GM23338 (cell line): Measurements from ENCODE around the gene TRAPPC12. TPM values are rescaled to one million over a fixed set of nuclear protein-coding genes. Genes with fewer than 3 reads are reported as not detected.
A peak's percentile ranks its signal among the peaks of the same experiment; 100 is the strongest.

Experiments used
- ATAC-seq: fragments of 200-7000 bp; cut with Tn5 transposase; 3 replicates; pipeline ENCODE4 v1.9.1; 2020
- DNase-seq: peaks from one replicate; pipeline ENCODE4 v3.0.0-alpha.2; 2015; ENCODE audit warnings: low spot score
- H2AFZ ChIP-seq: fragments of 200-600 bp; sonication (generic); 2 replicates; pipeline ENCODE4 v1.8.0; 2016; ENCODE audit warnings: antibody characterized with exemption, mild to moderate bottlenecking, moderate library complexity
- H3F3A ChIP-seq: fragments of 200-600 bp; sonication (generic); replicated peaks from 2 replicates; pipeline ENCODE4 v1.8.0; 2017; ENCODE audit warnings: antibody characterized with exemption, mixed run types, low read depth
- H3K27ac ChIP-seq: fragments of 200-600 bp; sonication (generic); 2 replicates; pipeline ENCODE4 v1.6.1; 2016; ENCODE audit warnings: low read depth
- H3K27me3 ChIP-seq: fragments of 200-600 bp; sonication (generic); 2 replicates; pipeline ENCODE4 v1.8.0; 2016; ENCODE audit warnings: mild to moderate bottlenecking, mixed run types, moderate library complexity; ENCODE audit not compliant: insufficient read depth
- H3K36me3 ChIP-seq: fragments of 200-600 bp; sonication (generic); 2 replicates; pipeline ENCODE4 v1.8.0; 2016; ENCODE audit warnings: mild to moderate bottlenecking; ENCODE audit not compliant: insufficient read depth
- H3K4me1 ChIP-seq: fragments of 200-600 bp; sonication (generic); 2 replicates; pipeline ENCODE4 v1.8.0; 2016; ENCODE audit warnings: mild to moderate bottlenecking, moderate library complexity; ENCODE audit not compliant: insufficient read depth
- H3K4me2 ChIP-seq: fragments of 200-600 bp; sonication (generic); 2 replicates; pipeline ENCODE4 v1.7.1; 2017; ENCODE audit warnings: mixed run types
- H3K4me3 ChIP-seq: fragments of 200-600 bp; sonication (generic); 2 replicates; pipeline ENCODE4 v1.6.1; 2016; ENCODE audit warnings: mixed run types
- H3K79me2 ChIP-seq: fragments of 200-600 bp; sonication (generic); replicated peaks from 2 replicates; pipeline ENCODE4 v1.8.0; 2017; ENCODE audit warnings: mild to moderate bottlenecking; ENCODE audit not compliant: insufficient read depth
- H3K9me2 ChIP-seq: fragments of 200-600 bp; sonication (generic); 2 replicates; pipeline ENCODE4 v1.8.0; 2017; ENCODE audit not compliant: insufficient read depth
- H4K20me1 ChIP-seq: fragments of 200-600 bp; sonication (generic); replicated peaks from 2 replicates; pipeline ENCODE4 v1.8.0; 2017; ENCODE audit warnings: mild to moderate bottlenecking; ENCODE audit not compliant: insufficient read depth
- H3K27ac Mint-ChIP-seq: 2 replicates; pipeline ENCODE4 v1.8.0; 2020; ENCODE audit warnings: inconsistent platforms, mild to moderate bottlenecking, moderate library complexity, mixed read lengths
- H3K27me3 Mint-ChIP-seq: 3 replicates; pipeline ENCODE4 v1.8.0; 2022; ENCODE audit warnings: low read depth, mild to moderate bottlenecking, moderate library complexity, mixed read lengths, inconsistent platforms; ENCODE audit not compliant: insufficient read depth, poor library complexity
- H3K36me3 Mint-ChIP-seq: 3 replicates; pipeline ENCODE4 v1.8.0; 2021; ENCODE audit warnings: low read depth, mild to moderate bottlenecking, inconsistent platforms, moderate library complexity, mixed read lengths
- H3K4me1 Mint-ChIP-seq: 3 replicates; pipeline ENCODE4 v1.8.0; 2020; ENCODE audit warnings: mild to moderate bottlenecking, inconsistent platforms, mixed read lengths
- H3K4me3 Mint-ChIP-seq: 3 replicates; pipeline ENCODE4 v1.8.0; 2021; ENCODE audit warnings: moderate library complexity, mild to moderate bottlenecking, inconsistent platforms, mixed read lengths
- H3K9me3 Mint-ChIP-seq: 3 replicates; pipeline ENCODE4 v1.8.0; 2020; ENCODE audit warnings: moderate library complexity, mild to moderate bottlenecking, inconsistent platforms, mixed read lengths
- CREB1 ChIP-seq: fragments of 250-450 bp; sonication (Bioruptor Pico); IDR thresholded peaks from 2 replicates; pipeline ENCODE4 v1.5.0; 2020; ENCODE audit warnings: low read depth, mild to moderate bottlenecking, moderate library complexity
- EZH2 ChIP-seq: fragments of 200-600 bp; sonication (generic); IDR thresholded peaks from one replicate; pipeline ENCODE4 v1.8.0; 2017; ENCODE audit warnings: antibody characterized with exemption, mild to moderate bottlenecking, low read depth; ENCODE audit not compliant: unreplicated experiment
- EZH2phosphoT487 ChIP-seq: fragments of 200-600 bp; sonication (generic); IDR thresholded peaks from one replicate; pipeline ENCODE4 v1.8.1; 2018; ENCODE audit warnings: antibody characterized with exemption; ENCODE audit not compliant: unreplicated experiment
- NANOG ChIP-seq: IDR thresholded peaks from 2 replicates; pipeline ENCODE4 v1.6.1; 2016; ENCODE audit warnings: antibody characterized with exemption, borderline replicate concordance
- POLR2AphosphoS5 ChIP-seq: IDR thresholded peaks from 2 replicates; pipeline ENCODE4 v1.6.1; 2016; ENCODE audit warnings: antibody characterized with exemption, low read depth
- ZNF114 ChIP-seq: fragments of 250-450 bp; sonication (Bioruptor Pico); IDR thresholded peaks from 2 replicates; pipeline ENCODE4 v1.5.0; 2020; ENCODE audit warnings: mild to moderate bottlenecking, moderate library complexity
- polyA plus RNA-seq: library from polyadenylated mRNA; unstranded; fragments of >200 nt; fragmentation: Nextera tagmentation; extraction: Ambion mirVana; gene quantifications from 2 replicates; pipeline ENCODE4 v1.2.1, GENCODE V29; 2016
- total RNA-seq: library from RNA; depleted of rRNA; stranded (reverse); fragments of >200 nt; shearing (Covaris generic); gene quantifications from 2 replicates; pipeline ENCODE4 v1.2.3, GENCODE V29; 2014
- TF ChIP-seq, protein P1 (sequence below): IDR thresholded peaks from 2 replicates; pipeline ENCODE4 v1.6.1; 2016; ENCODE audit warnings: antibody characterized with exemption
- TF ChIP-seq, protein P2 (sequence below): IDR thresholded peaks from one replicate; pipeline ENCODE4 v1.6.1; 2018; ENCODE audit warnings: antibody characterized with exemption; ENCODE audit not compliant: unreplicated experiment
- TF ChIP-seq, protein P3 (sequence below): fragments of 250-450 bp; sonication (Bioruptor Pico); IDR thresholded peaks from 2 replicates; pipeline ENCODE4 v1.5.0; 2020; ENCODE audit warnings: mild to moderate bottlenecking, moderate library complexity
- TF ChIP-seq, protein P4 (sequence below), 2 experiments: fragments of 200-600 bp in 1 of 2; sonication (generic) in 1 of 2; conservative IDR thresholded peaks; 2 replicates each; pipeline versions ENCODE4 v1.5.1 to v1.6.1; 2016 to 2017; ENCODE audit warnings: antibody characterized with exemption in 2 of 2, low read depth in 2 of 2, mild to moderate bottlenecking in 2 of 2, moderate library complexity in 1 of 2

The TRAPPC12 gene
- total and polyA plus RNA-seq, 2 experiments from 2014 or later, result 48.9 to 57.7 TPM

DNA sequence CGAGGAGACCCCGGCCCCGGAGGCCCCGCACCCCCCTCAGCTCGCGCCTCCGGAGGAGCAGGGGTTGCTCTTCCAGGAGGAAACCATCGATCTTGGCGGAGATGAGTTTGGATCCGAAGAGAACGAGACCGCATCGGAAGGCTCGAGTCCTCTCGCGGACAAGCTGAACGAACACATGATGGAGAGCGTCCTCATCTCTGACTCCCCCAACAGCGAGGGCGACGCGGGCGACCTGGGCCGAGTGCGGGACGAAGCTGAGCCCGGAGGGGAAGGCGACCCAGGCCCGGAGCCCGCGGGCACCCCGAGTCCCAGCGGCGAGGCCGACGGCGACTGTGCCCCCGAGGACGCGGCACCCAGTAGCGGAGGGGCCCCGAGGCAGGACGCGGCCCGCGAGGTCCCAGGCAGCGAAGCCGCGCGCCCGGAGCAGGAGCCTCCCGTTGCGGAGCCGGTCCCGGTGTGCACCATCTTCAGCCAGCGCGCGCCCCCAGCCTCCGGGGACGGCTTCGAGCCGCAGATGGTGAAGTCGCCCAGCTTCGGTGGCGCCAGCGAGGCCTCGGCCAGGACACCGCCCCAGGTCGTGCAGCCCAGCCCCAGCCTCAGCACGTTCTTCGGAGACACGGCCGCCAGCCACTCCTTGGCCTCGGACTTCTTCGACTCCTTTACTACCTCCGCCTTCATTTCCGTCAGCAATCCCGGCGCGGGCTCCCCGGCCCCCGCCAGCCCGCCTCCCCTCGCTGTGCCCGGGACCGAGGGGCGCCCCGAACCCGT lies 8.3 kb downstream of the TRAPPC12 start:
- Histone ChIP-seq H3K4me1 (no peaks in the 10 kb centered on the region), H3K4me3 (no peak overlapping the region), H3F3A (no peaks in the 10 kb centered on the region), H3K9me2 (no peaks in the 10 kb centered on the region), H2AFZ (no peak overlapping the region), H3K27me3 (no peaks in the 10 kb centered on the region), H3K79me2 (peaks cover 43% of the 10 kb centered on the region), H4K20me1 (peaks cover 11% of the 10 kb centered on the region; the same call in 1 of the 2 replicates), H3K36me3 (peaks cover 29% of the 10 kb centered on the region), H3K27ac (no peak overlapping the region), H3K4me2 (no peak overlapping the region)
- Mint-ChIP-seq H3K9me3 (no peaks in the 10 kb centered on the region), H3K27me3 (peaks cover 3% of the 10 kb centered on the region), H3K36me3 (peaks cover 34% of the 10 kb centered on the region), H3K4me3 (no peak overlapping the region), H3K27ac (no peak overlapping the region), H3K4me1 (no peaks in the 10 kb centered on the region)
- no peak for DNase-seq
- ATAC-seq, result peak; percentile 79
- TF ChIP-seq EZH2 (no peak), POLR2AphosphoS5 (no peak), EZH2phosphoT487 (no peak), ZNF114 (CRISPR knock-in tag) (no peak), NANOG (no peak), CREB1 (no peak)
- TF ChIP-seq, protein P1, sequence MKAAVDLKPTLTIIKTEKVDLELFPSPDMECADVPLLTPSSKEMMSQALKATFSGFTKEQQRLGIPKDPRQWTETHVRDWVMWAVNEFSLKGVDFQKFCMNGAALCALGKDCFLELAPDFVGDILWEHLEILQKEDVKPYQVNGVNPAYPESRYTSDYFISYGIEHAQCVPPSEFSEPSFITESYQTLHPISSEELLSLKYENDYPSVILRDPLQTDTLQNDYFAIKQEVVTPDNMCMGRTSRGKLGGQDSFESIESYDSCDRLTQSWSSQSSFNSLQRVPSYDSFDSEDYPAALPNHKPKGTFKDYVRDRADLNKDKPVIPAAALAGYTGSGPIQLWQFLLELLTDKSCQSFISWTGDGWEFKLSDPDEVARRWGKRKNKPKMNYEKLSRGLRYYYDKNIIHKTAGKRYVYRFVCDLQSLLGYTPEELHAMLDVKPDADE, result no peak
- TF ChIP-seq, protein P2, sequence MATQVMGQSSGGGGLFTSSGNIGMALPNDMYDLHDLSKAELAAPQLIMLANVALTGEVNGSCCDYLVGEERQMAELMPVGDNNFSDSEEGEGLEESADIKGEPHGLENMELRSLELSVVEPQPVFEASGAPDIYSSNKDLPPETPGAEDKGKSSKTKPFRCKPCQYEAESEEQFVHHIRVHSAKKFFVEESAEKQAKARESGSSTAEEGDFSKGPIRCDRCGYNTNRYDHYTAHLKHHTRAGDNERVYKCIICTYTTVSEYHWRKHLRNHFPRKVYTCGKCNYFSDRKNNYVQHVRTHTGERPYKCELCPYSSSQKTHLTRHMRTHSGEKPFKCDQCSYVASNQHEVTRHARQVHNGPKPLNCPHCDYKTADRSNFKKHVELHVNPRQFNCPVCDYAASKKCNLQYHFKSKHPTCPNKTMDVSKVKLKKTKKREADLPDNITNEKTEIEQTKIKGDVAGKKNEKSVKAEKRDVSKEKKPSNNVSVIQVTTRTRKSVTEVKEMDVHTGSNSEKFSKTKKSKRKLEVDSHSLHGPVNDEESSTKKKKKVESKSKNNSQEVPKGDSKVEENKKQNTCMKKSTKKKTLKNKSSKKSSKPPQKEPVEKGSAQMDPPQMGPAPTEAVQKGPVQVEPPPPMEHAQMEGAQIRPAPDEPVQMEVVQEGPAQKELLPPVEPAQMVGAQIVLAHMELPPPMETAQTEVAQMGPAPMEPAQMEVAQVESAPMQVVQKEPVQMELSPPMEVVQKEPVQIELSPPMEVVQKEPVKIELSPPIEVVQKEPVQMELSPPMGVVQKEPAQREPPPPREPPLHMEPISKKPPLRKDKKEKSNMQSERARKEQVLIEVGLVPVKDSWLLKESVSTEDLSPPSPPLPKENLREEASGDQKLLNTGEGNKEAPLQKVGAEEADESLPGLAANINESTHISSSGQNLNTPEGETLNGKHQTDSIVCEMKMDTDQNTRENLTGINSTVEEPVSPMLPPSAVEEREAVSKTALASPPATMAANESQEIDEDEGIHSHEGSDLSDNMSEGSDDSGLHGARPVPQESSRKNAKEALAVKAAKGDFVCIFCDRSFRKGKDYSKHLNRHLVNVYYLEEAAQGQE, result no peak
- TF ChIP-seq, protein P3, sequence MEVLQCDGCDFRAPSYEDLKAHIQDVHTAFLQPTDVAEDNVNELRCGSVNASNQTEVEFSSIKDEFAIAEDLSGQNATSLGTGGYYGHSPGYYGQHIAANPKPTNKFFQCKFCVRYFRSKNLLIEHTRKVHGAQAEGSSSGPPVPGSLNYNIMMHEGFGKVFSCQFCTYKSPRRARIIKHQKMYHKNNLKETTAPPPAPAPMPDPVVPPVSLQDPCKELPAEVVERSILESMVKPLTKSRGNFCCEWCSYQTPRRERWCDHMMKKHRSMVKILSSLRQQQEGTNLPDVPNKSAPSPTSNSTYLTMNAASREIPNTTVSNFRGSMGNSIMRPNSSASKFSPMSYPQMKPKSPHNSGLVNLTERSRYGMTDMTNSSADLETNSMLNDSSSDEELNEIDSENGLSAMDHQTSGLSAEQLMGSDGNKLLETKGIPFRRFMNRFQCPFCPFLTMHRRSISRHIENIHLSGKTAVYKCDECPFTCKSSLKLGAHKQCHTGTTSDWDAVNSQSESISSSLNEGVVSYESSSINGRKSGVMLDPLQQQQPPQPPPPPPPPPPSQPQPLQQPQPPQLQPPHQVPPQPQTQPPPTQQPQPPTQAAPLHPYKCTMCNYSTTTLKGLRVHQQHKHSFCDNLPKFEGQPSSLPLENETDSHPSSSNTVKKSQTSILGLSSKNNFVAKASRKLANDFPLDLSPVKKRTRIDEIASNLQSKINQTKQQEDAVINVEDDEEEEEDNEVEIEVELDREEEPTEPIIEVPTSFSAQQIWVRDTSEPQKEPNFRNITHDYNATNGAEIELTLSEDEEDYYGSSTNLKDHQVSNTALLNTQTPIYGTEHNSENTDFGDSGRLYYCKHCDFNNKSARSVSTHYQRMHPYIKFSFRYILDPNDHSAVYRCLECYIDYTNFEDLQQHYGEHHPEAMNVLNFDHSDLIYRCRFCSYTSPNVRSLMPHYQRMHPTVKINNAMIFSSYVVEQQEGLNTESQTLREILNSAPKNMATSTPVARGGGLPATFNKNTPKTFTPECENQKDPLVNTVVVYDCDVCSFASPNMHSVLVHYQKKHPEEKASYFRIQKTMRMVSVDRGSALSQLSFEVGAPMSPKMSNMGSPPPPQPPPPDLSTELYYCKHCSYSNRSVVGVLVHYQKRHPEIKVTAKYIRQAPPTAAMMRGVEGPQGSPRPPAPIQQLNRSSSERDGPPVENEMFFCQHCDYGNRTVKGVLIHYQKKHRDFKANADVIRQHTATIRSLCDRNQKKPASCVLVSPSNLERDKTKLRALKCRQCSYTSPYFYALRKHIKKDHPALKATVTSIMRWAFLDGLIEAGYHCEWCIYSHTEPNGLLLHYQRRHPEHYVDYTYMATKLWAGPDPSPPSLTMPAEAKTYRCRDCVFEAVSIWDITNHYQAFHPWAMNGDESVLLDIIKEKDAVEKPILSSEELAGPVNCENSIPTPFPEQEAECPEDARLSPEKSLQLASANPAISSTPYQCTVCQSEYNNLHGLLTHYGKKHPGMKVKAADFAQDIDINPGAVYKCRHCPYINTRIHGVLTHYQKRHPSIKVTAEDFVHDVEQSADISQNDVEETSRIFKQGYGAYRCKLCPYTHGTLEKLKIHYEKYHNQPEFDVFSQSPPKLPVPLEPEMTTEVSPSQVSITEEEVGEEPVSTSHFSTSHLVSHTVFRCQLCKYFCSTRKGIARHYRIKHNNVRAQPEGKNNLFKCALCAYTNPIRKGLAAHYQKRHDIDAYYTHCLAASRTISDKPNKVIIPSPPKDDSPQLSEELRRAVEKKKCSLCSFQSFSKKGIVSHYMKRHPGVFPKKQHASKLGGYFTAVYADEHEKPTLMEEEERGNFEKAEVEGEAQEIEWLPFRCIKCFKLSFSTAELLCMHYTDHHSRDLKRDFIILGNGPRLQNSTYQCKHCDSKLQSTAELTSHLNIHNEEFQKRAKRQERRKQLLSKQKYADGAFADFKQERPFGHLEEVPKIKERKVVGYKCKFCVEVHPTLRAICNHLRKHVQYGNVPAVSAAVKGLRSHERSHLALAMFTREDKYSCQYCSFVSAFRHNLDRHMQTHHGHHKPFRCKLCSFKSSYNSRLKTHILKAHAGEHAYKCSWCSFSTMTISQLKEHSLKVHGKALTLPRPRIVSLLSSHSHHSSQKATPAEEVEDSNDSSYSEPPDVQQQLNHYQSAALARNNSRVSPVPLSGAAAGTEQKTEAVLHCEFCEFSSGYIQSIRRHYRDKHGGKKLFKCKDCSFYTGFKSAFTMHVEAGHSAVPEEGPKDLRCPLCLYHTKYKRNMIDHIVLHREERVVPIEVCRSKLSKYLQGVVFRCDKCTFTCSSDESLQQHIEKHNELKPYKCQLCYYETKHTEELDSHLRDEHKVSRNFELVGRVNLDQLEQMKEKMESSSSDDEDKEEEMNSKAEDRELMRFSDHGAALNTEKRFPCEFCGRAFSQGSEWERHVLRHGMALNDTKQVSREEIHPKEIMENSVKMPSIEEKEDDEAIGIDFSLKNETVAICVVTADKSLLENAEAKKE (CRISPR knock-in tag), result no peak
- TF ChIP-seq, protein P4, sequence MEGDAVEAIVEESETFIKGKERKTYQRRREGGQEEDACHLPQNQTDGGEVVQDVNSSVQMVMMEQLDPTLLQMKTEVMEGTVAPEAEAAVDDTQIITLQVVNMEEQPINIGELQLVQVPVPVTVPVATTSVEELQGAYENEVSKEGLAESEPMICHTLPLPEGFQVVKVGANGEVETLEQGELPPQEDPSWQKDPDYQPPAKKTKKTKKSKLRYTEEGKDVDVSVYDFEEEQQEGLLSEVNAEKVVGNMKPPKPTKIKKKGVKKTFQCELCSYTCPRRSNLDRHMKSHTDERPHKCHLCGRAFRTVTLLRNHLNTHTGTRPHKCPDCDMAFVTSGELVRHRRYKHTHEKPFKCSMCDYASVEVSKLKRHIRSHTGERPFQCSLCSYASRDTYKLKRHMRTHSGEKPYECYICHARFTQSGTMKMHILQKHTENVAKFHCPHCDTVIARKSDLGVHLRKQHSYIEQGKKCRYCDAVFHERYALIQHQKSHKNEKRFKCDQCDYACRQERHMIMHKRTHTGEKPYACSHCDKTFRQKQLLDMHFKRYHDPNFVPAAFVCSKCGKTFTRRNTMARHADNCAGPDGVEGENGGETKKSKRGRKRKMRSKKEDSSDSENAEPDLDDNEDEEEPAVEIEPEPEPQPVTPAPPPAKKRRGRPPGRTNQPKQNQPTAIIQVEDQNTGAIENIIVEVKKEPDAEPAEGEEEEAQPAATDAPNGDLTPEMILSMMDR (conservative IDR thresholded peaks at IDR 0.05; ENCODE audit: low read depth in 2 of 2), result no peak
